Spinal cord (tissue), 10 donors: Measurements from ENCODE around the gene EPM2A. TPM values are rescaled to one million over a fixed set of nuclear protein-coding genes. Genes with fewer than 3 reads are reported as not detected.
"Not testable (repeated sequence)": the region's sequence is repeated elsewhere in the genome, so short reads cannot be mapped to it uniquely, and the experiment has no call there.

ENCODE experiments used
- DNase-seq, 6 donors: peaks; one replicate each; pipeline versions ENCODE4 v3.0.0 to v3.0.0-alpha.2; 2013 to 2015; ENCODE audit warnings: low spot score in 6 of 6, low read depth in 4 of 6
- H3K27ac ChIP-seq: one replicate; pipeline ENCODE4 v1.5.1; 2013; ENCODE audit warnings: low read depth, low read length, control low read depth
- H3K27me3 ChIP-seq: one replicate; pipeline ENCODE4 v1.6.1; 2013; ENCODE audit warnings: low read length; ENCODE audit not compliant: control insufficient read depth, insufficient read depth
- H3K36me3 ChIP-seq: one replicate; pipeline ENCODE4 v1.6.1; 2013; ENCODE audit warnings: low read length; ENCODE audit not compliant: control insufficient read depth, insufficient read depth
- H3K4me1 ChIP-seq: one replicate; pipeline ENCODE4 v1.6.1; 2013; ENCODE audit warnings: low read length; ENCODE audit not compliant: control insufficient read depth, insufficient read depth
- H3K4me3 ChIP-seq: one replicate; pipeline ENCODE4 v1.5.1; 2013; ENCODE audit warnings: low read depth, low read length, control low read depth
- H3K9me3 ChIP-seq: one replicate; pipeline ENCODE4 v1.6.1; 2013; ENCODE audit warnings: low read length; ENCODE audit not compliant: control insufficient read depth, insufficient read depth
- WGBS: methylation state at CpG from one replicate; pipeline ENCODE4 v1.1.5; 2013; ENCODE audit warnings: missing lambda C conversion rate; ENCODE audit not compliant: insufficient coverage; 5-methylcytosine and 5-hydroxymethylcytosine counted together
- polyA plus RNA-seq, 2 donors: library from polyadenylated mRNA; unstranded; fragments of 120-200 nt; gene quantifications; one replicate each; pipeline ENCODE4 v1.2.1, GENCODE V29; 2013; ENCODE audit not compliant: insufficient read length in 2 of 2
- total RNA-seq, 2 donors: library from RNA; depleted of rRNA in 1 of 2; stranded (reverse); fragments of 120-200 nt in 1 of 2; fragments of >200 nt in 1 of 2; gene quantifications; one replicate each; pipeline versions ENCODE4 v1.2.3 to v1.2.4, GENCODE V29; 2013 to 2014
- donor health status: healthy.

The EPM2A gene
- total and polyA plus RNA-seq, 4 donors = 13.2 to 23.3 (median 15.2) TPM

GRCh38 chr6:145697401-145697800, 37.9 kb downstream of the EPM2A start:
- not testable (repeated sequence) for DNase-seq, H3K27ac ChIP-seq, H3K36me3 ChIP-seq, H3K27me3 ChIP-seq, H3K4me3 ChIP-seq, H3K4me1 ChIP-seq, H3K9me3 ChIP-seq
- no CpG with 5 or more reads among the region's 12 CpGs for WGBS

GRCh38 chr6:145694083-145694737, 41.1 kb downstream of the EPM2A start:
- no peak for DNase-seq
- H3K9me3 ChIP-seq = no peaks in the 10 kb centered on the region
- no peak overlapping the region for H3K4me3 ChIP-seq
- H3K4me1 ChIP-seq = no peaks in the 10 kb centered on the region
- H3K27ac ChIP-seq = no peak overlapping the region
- H3K27me3 ChIP-seq = no peaks in the 10 kb centered on the region
- WGBS = 94% methylated on average over 4 of the region's 4 CpGs
- H3K36me3 ChIP-seq = no peaks in the 10 kb centered on the region

GRCh38 chr6:145690969-145691368, 44.4 kb downstream of the EPM2A start:
- Histone ChIP-seq H3K36me3 (no peaks in the 10 kb centered on the region), H3K4me3 (no peak overlapping the region), H3K4me1 (no peaks in the 10 kb centered on the region), H3K9me3 (no peaks in the 10 kb centered on the region), H3K27ac (no peak overlapping the region), H3K27me3 (no peaks in the 10 kb centered on the region)
- 100% methylated on average over 1 of the region's 2 CpGs for WGBS
- DNase-seq = no peak

- Histone ChIP-seq H3K27me3 (no peaks in the 10 kb centered on the region), H3K27ac (no peak overlapping the region), H3K36me3 (no peaks in the 10 kb centered on the region), H3K4me1 (no peaks in the 10 kb centered on the region), H3K4me3 (no peak overlapping the region), H3K9me3 (no peaks in the 10 kb centered on the region)
- 100% methylated on average over 1 of the region's 2 CpGs for WGBS
- DNase-seq = no peak
Observed at GRCh38 chr6:145689529-145689928, 45.8 kb downstream of the EPM2A start.

GRCh38 chr6:145688493-145688905, 46.8 kb downstream of the EPM2A start:
- H3K4me3 ChIP-seq = no peak overlapping the region
- no peaks in the 10 kb centered on the region for H3K4me1 ChIP-seq
- H3K27me3 ChIP-seq = no peaks in the 10 kb centered on the region
- H3K36me3 ChIP-seq = no peaks in the 10 kb centered on the region
- 80% methylated on average over 1 of the region's 1 CpG for WGBS
- H3K9me3 ChIP-seq = no peaks in the 10 kb centered on the region
- no peak overlapping the region for H3K27ac ChIP-seq
- no peak for DNase-seq

GRCh38 chr6:145685932-145686331, 49.4 kb downstream of the EPM2A start:
- WGBS = no CpG with 5 or more reads among the region's 2 CpGs
- no peaks in the 10 kb centered on the region for H3K4me1 ChIP-seq
- no peak overlapping the region for H3K4me3 ChIP-seq
- H3K27ac ChIP-seq = no peak overlapping the region
- H3K27me3 ChIP-seq = no peaks in the 10 kb centered on the region
- no peaks in the 10 kb centered on the region for H3K9me3 ChIP-seq
- DNase-seq = no peak
- H3K36me3 ChIP-seq = no peaks in the 10 kb centered on the region

- H3K36me3 ChIP-seq = no peaks in the 10 kb centered on the region
- H3K4me1 ChIP-seq = no peaks in the 10 kb centered on the region
- H3K27me3 ChIP-seq = no peaks in the 10 kb centered on the region
- peaks cover 1% of the 10 kb centered on the region for H3K9me3 ChIP-seq
- 89% methylated on average over 3 of the region's 9 CpGs for WGBS
- no peak for DNase-seq
- no peak overlapping the region for H3K4me3 ChIP-seq
- no peak overlapping the region for H3K27ac ChIP-seq
Observed at GRCh38 chr6:145681965-145682364, 53.4 kb downstream of the EPM2A start.

GRCh38 chr6:145673504-145673903, 61.8 kb downstream of the EPM2A start:
- DNase-seq = no peak
- Histone ChIP-seq H3K9me3 (peaks cover 1% of the 10 kb centered on the region), H3K27ac (no peak overlapping the region), H3K27me3 (no peaks in the 10 kb centered on the region), H3K4me3 (no peak overlapping the region), H3K4me1 (no peaks in the 10 kb centered on the region), H3K36me3 (peaks cover 3% of the 10 kb centered on the region)
- WGBS = 95% methylated on average over 4 of the region's 5 CpGs

GRCh38 chr6:145670311-145670710, 65.0 kb downstream of the EPM2A start:
- peaks cover 3% of the 10 kb centered on the region for H3K36me3 ChIP-seq
- H3K4me1 ChIP-seq = no peaks in the 10 kb centered on the region
- no peak for DNase-seq
- H3K9me3 ChIP-seq = no peaks in the 10 kb centered on the region
- WGBS = 14% methylated on average over 1 of the region's 1 CpG
- H3K27me3 ChIP-seq = no peaks in the 10 kb centered on the region
- H3K27ac ChIP-seq = no peak overlapping the region
- H3K4me3 ChIP-seq = no peak overlapping the region

GRCh38 chr6:145669627-145670034, 65.7 kb downstream of the EPM2A start:
- H3K9me3 ChIP-seq = no peaks in the 10 kb centered on the region
- DNase-seq = peak in 1 of 6 donors; percentile 29
- H3K27ac ChIP-seq = no peak overlapping the region
- H3K27me3 ChIP-seq = no peaks in the 10 kb centered on the region
- peaks cover 3% of the 10 kb centered on the region for H3K36me3 ChIP-seq
- H3K4me3 ChIP-seq = no peak overlapping the region
- H3K4me1 ChIP-seq = no peaks in the 10 kb centered on the region
- 80% methylated on average over 1 of the region's 2 CpGs for WGBS
